H9 (cell line): ENCODE measurements around the gene TTC39C. TPM values are rescaled to one million over a fixed set of nuclear protein-coding genes. Genes with fewer than 3 reads are reported as not detected.

ENCODE experiments used
- DNase-seq: peaks from one replicate; pipeline ENCODE4 v3.0.0-alpha.2; 2017
- H2AFZ ChIP-seq: one replicate; pipeline ENCODE4 v1.6.1; 2013; ENCODE audit warnings: mild to moderate bottlenecking, low read length, control low read depth, moderate library complexity
- H2AK5ac ChIP-seq: 2 replicates; pipeline ENCODE4 v1.6.1; 2013; ENCODE audit warnings: low read length, control low read depth, mixed read lengths; ENCODE audit not compliant: insufficient read length
- H2BK120ac ChIP-seq: one replicate; pipeline ENCODE4 v1.6.1; 2013; ENCODE audit warnings: low read depth, mild to moderate bottlenecking, low read length, control low read depth, inconsistent platforms; ENCODE audit not compliant: poor library complexity, severe bottlenecking
- H2BK12ac ChIP-seq: 2 replicates; pipeline ENCODE4 v1.6.1; 2013; ENCODE audit warnings: low read length, control low read depth, mixed read lengths, low read depth; ENCODE audit not compliant: insufficient read length
- H2BK15ac ChIP-seq: 2 replicates; pipeline ENCODE4 v1.6.1; 2013; ENCODE audit warnings: low read depth, low read length, control low read depth
- H2BK20ac ChIP-seq: one replicate; pipeline ENCODE4 v1.6.1; 2013; ENCODE audit warnings: low read depth, mild to moderate bottlenecking, low read length, control low read depth, inconsistent platforms; ENCODE audit not compliant: poor library complexity, severe bottlenecking
- H2BK5ac ChIP-seq: 2 replicates; pipeline ENCODE4 v1.6.1; 2013; ENCODE audit warnings: low read length, control low read depth, mixed read lengths; ENCODE audit not compliant: insufficient read length
- H3K14ac ChIP-seq: 2 replicates; pipeline ENCODE4 v1.6.1; 2013; ENCODE audit warnings: low read length, control low read depth; ENCODE audit not compliant: insufficient read depth
- H3K18ac ChIP-seq: 2 replicates; pipeline ENCODE4 v1.6.1; 2013; ENCODE audit warnings: low read depth, mild to moderate bottlenecking, mixed read lengths, low read length, control low read depth; ENCODE audit not compliant: insufficient read length
- H3K23ac ChIP-seq: 2 replicates; pipeline ENCODE4 v1.6.1; 2013; ENCODE audit warnings: low read length, control low read depth, mixed read lengths, low read depth; ENCODE audit not compliant: insufficient read length
- H3K23me2 ChIP-seq: 2 replicates; pipeline ENCODE4 v1.6.1; 2013; ENCODE audit warnings: low read depth, mild to moderate bottlenecking, mixed read lengths, low read length, control low read depth; ENCODE audit not compliant: insufficient read length, poor library complexity, severe bottlenecking
- H3K27ac ChIP-seq: 2 replicates; pipeline ENCODE4 v1.5.1; 2013; ENCODE audit warnings: low read length, control low read depth, mixed read lengths, low read depth; ENCODE audit not compliant: insufficient read length
- H3K27me3 ChIP-seq: 2 replicates; pipeline ENCODE4 v1.6.1; 2013; ENCODE audit warnings: low read length, control low read depth, inconsistent platforms; ENCODE audit not compliant: insufficient read depth
- H3K4ac ChIP-seq: 2 replicates; pipeline ENCODE4 v1.6.1; 2013; ENCODE audit warnings: low read depth, mild to moderate bottlenecking, control low read depth, inconsistent platforms, low read length, moderate library complexity
- H3K4me1 ChIP-seq: 2 replicates; pipeline ENCODE4 v1.6.1; 2013; ENCODE audit warnings: low read length, control low read depth, inconsistent platforms; ENCODE audit not compliant: insufficient read depth
- H3K4me2 ChIP-seq: 2 replicates; pipeline ENCODE4 v1.6.1; 2013; ENCODE audit warnings: low read length, control low read depth, mixed read lengths; ENCODE audit not compliant: insufficient read length, insufficient read depth
- H3K56ac ChIP-seq: 2 replicates; pipeline ENCODE4 v1.6.1; 2013; ENCODE audit warnings: low read depth, mild to moderate bottlenecking, mixed read lengths, low read length, control low read depth; ENCODE audit not compliant: insufficient read length
- H3K79me1 ChIP-seq: 2 replicates; pipeline ENCODE4 v1.6.1; 2013; ENCODE audit warnings: low read depth, mild to moderate bottlenecking, moderate library complexity, low read length, control low read depth, inconsistent platforms; ENCODE audit not compliant: insufficient read depth, poor library complexity, severe bottlenecking
- H3K79me2 ChIP-seq: 2 replicates; pipeline ENCODE4 v1.6.1; 2013; ENCODE audit warnings: low read length, control low read depth, inconsistent platforms; ENCODE audit not compliant: insufficient read depth
- H3K9ac ChIP-seq: 2 replicates; pipeline ENCODE4 v1.6.1; 2013; ENCODE audit warnings: low read length, control low read depth, mixed read lengths; ENCODE audit not compliant: insufficient read length; ENCODE audit errors: extremely low read depth
- H3K9me3 ChIP-seq: one replicate; pipeline ENCODE4 v1.6.1; 2013; ENCODE audit warnings: low read depth, low read length, inconsistent platforms; ENCODE audit not compliant: control insufficient read depth
- H3T11ph ChIP-seq: one replicate; pipeline ENCODE4 v1.6.1; 2013; ENCODE audit warnings: mild to moderate bottlenecking, low read length, control low read depth, inconsistent platforms
- H4K20me1 ChIP-seq: one replicate; pipeline ENCODE4 v1.6.1; 2013; ENCODE audit not compliant: control insufficient read depth, insufficient read length, insufficient read depth
- H4K5ac ChIP-seq: 2 replicates; pipeline ENCODE4 v1.6.1; 2013; ENCODE audit warnings: low read depth, mild to moderate bottlenecking, mixed read lengths, low read length, control low read depth; ENCODE audit not compliant: insufficient read length
- H4K8ac ChIP-seq: replicated peaks from 2 replicates; pipeline ENCODE4 v1.6.1; 2013; ENCODE audit warnings: low read length, control low read depth, mixed read lengths, low read depth; ENCODE audit not compliant: insufficient read length
- H4K91ac ChIP-seq: 2 replicates; pipeline ENCODE4 v1.6.1; 2013; ENCODE audit warnings: low read depth, mild to moderate bottlenecking, moderate library complexity, mixed read lengths, low read length, control low read depth; ENCODE audit not compliant: insufficient read length
- H3K27ac Mint-ChIP-seq, 3 experiments: 2 replicates in 2 of 3; 3 replicates in 1 of 3; pipeline ENCODE4 v1.8.0; 2020 to 2021; ENCODE audit warnings: mixed read lengths in 3 of 3, mild to moderate bottlenecking in 1 of 3, moderate library complexity in 1 of 3
- H3K27me3 Mint-ChIP-seq: 2 replicates; pipeline ENCODE4 v1.8.0; 2021; ENCODE audit warnings: low read depth, mild to moderate bottlenecking, moderate library complexity, mixed read lengths
- H3K36me3 Mint-ChIP-seq, 3 experiments: 2 replicates in 2 of 3; 3 replicates in 1 of 3; pipeline ENCODE4 v1.8.0; 2020 to 2021; ENCODE audit warnings: low read depth in 3 of 3, mixed read lengths in 3 of 3; ENCODE audit not compliant: insufficient read depth in 1 of 3
- H3K4me1 Mint-ChIP-seq, 2 experiments: 2 replicates each; pipeline ENCODE4 v1.8.0; 2020; ENCODE audit warnings: mixed read lengths in 2 of 2
- H3K4me3 Mint-ChIP-seq, 2 experiments: 2 replicates in 1 of 2; 3 replicates in 1 of 2; pipeline ENCODE4 v1.8.0; 2020 to 2021; ENCODE audit warnings: mild to moderate bottlenecking in 2 of 2, mixed read lengths in 2 of 2, moderate library complexity in 1 of 2
- H3K9me3 Mint-ChIP-seq, 2 experiments: 2 replicates in 1 of 2; 3 replicates in 1 of 2; pipeline ENCODE4 v1.8.0; 2020; ENCODE audit warnings: mild to moderate bottlenecking in 2 of 2, mixed read lengths in 2 of 2, moderate library complexity in 1 of 2
- CTCF ChIP-seq: fragments of 200-600 bp; sonication (generic); conservative IDR thresholded peaks from 3 replicates; pipeline ENCODE4 v1.8.0; 2021; ENCODE audit warnings: antibody characterized with exemption, mild to moderate bottlenecking
- WGBS: extraction: QIAGEN DNeasy Blood & Tissue Kit; methylation state at CpG from one replicate; pipeline ENCODE4 v1.1.7; 2013; ENCODE audit warnings: missing lambda C conversion rate, low lambda C conversion rate, mixed read lengths; ENCODE audit not compliant: insufficient read length; ENCODE audit errors: extremely low coverage; 5-methylcytosine and 5-hydroxymethylcytosine counted together
- total RNA-seq: library from RNA; stranded (reverse); gene quantifications from 2 replicates; pipeline ENCODE4 v1.2.1, GENCODE V29; 2021

The TTC39C gene
- total RNA-seq, 1 experiment from 2014 or later, result 18.0 TPM

- Histone ChIP-seq H4K20me1 (peaks cover 4% of the 10 kb centered on the region), H3K4me2 (no peak overlapping the region), H3K4me1 (no peaks in the 10 kb centered on the region), H3K9me3 (peaks cover 7% of the 10 kb centered on the region), H2BK12ac (no peak overlapping the region), H2BK120ac (no peak overlapping the region), H3K23ac (no peak overlapping the region), H3K27ac (no peak overlapping the region), H2AFZ (no peak overlapping the region), H3K18ac (no peak overlapping the region), H3K79me2 (no peaks in the 10 kb centered on the region), H3K9ac (no peak overlapping the region), H3K4ac (no peak overlapping the region), H4K91ac (no peak overlapping the region), H3K23me2 (no peaks in the 10 kb centered on the region), H3K56ac (no peak overlapping the region), H2AK5ac (no peak overlapping the region), H3K14ac (no peak overlapping the region), H2BK15ac (no peak overlapping the region), H4K8ac (no peak overlapping the region), H2BK20ac (no peak overlapping the region), H3K79me1 (no peaks in the 10 kb centered on the region), H2BK5ac (no peak overlapping the region), H4K5ac (no peak overlapping the region), H3K27me3 (no peaks in the 10 kb centered on the region), H3T11ph (no peak overlapping the region)
- TF ChIP-seq CTCF, result no peak
- Mint-ChIP-seq H3K27ac (no peak overlapping the region), H3K9me3 (peaks cover 5 to 8% of the 10 kb centered on the region in 2 experiments; a peak in 4 of 5 replicates), H3K4me3 (no peak overlapping the region), H3K36me3 (peaks cover 11 to 20% (median 14%) of the 10 kb centered on the region in 3 experiments; a peak in 6 of 7 replicates), H3K27me3 (no peaks in the 10 kb centered on the region; the same call in 1 of the 2 replicates), H3K4me1 (no peaks in the 10 kb centered on the region)
- no peak for DNase-seq
- no CpG with 5 or more reads among the region's 1 CpG for WGBS
Observed at GRCh38 chr18:24095976-24096375, 81.4 kb downstream of the TTC39C start.
